ENCODE results near the gene ALDH1A1.

ALDH1A1 gene

DNA sequence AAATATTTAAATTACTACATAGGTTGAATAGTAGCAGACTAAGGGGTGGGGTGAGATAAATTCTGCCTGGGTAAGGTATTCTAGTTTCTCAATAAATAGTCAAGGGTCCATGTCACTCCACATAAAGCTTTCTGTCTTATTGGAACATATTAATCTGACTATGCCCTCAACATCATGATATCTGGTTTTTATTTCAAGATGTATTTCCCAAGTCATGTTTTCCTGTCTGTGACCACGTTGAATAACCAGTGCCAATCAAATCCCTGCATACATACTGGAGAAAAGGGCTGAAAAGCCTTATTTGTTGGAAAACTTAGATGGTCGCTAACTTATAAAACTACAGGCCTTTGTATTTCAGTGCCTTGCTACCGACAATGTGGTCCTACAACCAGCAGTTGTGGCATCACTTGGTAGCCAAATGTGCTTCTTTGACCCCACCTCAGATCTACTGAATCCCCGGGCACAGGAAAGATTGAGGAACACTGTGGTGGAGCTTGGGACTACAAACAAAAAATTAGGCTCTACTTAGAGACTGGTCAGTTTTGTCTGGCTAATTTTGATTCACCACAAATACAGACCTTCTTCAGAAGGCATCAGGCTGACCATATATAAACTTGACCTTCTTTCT is 39.4 kb downstream of the ALDH1A1 start:
- DNase-seq, result no peak

DNA sequence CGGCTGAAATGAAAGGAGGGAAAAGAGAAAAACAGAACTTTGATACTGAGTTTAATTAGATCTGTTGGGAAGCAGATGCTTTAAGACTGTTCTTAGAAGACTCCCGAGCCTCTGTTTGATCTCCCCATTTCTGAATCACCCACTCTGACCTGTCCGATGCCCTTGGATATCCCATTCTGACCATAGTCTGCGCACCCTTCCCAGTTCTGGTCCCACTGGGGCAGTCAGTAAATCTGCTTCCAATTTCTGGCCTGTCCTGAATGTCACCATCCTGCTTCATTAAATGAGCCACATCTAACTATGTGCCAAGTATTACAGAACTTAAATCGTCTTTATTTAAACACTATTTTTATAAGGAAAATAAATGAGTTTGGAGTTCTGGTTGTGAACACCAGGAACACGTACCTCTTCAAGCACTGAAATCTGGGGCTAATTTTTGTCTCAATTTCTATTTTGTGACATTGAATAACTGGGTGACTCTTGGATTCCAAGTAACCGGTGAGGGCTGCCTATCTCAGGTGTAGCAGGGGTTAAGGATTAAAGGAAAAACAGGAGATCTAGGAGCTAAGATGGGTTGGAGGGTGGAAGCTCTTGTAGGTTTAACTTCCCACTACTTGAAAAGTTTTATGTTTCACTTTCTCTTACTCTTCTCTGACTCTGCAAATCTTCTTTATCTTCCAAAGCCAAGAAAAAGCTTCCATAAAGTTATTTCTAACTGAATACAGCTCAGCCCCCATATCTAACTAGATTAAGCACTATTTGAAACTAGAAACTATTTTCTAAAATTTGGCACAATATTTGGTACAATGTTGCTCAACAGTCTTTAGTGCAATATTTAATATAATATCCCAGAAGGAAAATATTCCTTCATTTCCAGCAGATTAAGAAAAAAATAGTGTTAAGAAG is 40.1 kb downstream of the ALDH1A1 start:
- DNase-seq, result no peak

DNA sequence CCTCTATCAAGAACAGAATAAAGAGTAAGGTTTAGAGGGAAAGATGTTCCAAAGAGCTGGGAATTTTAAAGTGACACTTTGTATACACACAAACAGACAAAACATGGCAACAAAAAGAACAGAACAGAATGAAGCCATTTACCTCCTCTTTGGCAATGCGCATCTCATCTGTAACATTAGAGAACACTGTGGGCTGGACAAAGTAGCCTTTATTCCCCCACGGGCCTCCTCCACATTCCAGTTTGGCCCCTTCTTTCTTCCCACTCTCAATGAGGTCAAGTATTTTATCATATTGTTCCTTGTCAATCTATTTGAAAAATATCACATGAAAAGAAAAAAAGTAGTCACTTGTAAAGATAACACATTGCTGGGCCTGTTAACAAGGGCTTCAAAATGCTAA is 41.0 kb downstream of the ALDH1A1 start:
- no peak for DNase-seq

DNA sequence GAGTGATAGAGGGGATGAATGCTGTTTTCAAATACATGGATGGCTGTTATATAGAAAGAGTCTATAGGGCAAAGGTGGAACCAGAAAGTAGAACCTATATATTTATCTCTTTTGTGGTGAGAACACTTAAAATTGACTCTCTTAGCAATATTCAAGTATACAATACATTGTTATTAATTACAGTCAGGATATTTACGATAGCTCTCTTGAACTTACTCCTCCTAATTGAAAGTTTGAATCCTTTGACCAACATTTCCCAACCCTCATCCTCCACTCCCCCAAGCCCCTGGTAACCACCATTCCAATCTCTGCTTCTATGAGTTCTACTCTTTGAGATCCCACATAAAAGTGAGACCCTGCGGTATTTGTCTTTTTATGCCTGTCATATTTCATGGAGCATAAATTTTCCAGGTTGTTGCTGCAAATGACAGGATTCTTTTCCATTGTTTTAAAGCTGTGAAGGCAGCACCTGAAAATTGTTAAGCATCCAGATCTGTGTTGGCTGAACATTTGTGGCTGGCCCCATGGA is 41.5 kb downstream of the ALDH1A1 start:
- DNase-seq, result no peak

DNA sequence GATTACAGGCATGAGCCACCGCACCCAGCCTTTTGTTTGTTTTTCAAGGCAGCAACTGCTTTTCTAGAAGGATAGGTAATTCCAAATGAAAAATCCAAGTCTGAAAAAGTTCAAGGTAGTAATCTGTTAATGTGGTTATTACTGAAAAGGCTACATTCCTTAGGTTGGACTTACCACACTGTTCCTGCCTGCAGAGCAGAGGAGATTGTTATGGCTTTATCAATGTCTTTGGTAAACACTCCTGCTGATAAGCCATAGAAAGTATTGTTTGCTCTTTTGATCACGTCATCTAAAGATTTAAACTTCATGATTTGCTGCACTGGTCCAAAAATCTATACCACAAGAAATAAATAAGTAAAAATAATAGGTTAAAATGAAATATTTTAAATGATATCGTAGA is 43.4 kb downstream of the ALDH1A1 start:
- DNase-seq, result no peak

DNA sequence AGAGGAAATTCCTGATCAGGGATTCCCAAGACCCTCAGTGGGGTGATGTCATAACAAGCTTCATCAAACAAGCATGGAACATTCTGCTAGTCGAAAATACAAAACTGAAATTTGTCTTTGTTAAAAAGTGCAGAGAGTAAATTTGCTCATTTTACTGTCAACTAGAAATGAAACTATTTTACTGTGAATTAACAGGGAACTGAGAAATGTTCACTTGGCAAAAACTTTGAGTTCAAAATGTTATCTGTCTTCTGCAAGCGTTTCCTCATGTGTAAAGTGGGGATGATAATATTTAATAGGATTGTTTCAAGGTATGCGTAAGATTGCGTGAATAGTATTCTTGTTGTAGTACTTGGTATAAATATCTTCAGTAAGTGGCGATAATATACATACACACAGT is 45.4 kb downstream of the ALDH1A1 start:
- no peak for DNase-seq

DNA sequence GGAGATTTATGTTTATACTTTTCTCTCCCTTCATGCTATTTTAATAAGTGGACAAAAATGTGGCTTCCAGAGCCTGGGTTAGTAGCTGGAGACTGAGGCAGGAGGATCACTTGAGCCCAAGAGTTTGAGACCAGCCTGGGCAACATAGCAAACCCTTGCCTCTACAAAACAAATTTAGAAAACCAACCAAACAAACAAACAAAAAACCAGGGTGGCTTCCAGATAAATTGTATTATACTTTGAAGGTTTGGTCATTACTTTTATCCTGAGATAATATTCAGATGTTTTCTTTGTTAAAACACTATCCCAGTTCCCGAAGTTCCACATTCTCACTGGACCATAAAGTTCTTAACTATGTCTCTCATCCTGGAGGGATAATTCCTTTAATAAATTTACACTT is 46.0 kb downstream of the ALDH1A1 start:
- no peak for DNase-seq

DNA sequence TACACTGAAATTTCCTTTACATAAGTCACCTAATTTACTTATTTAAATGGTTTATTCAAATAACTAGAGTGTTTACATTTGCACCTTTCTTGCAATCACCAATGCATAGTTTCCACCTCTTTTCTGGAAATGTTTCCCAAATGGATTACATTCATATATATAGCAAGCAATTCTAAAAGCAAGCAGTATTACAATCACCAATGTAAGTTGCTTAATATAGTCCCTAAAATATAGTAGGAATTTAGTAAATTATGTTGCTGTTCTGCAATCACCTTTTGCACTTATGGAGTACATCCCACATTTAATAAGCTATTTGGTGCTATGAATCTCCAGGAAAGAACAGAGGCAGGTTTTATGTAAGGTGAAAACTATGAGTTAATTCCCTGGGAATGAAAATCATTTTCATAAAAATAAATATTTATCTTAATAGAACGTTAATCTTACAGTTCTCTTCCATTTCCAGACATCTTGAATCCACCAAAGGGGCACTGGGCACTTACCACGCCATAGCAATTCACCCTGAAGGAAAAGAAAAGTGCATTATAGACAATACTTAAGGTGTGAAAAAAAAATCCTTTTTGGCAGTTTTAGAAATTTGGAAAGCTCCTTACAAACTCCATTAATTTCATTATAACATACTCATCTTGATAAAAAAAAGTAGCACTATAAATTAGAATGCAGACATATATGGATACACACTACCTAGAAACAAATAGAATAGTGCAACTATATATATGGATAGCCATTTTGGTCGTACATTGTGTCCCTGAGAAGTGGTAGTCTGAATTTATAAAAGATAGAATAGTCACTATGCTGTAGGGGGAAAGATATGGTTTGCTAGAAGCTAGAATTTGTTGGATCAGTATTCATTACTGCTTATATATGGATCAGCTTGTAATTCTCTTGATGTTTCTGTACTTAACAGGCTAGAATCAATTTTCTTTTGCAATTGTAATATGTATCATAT is 47.1 kb downstream of the ALDH1A1 start:
- DNase-seq, result no peak

DNA sequence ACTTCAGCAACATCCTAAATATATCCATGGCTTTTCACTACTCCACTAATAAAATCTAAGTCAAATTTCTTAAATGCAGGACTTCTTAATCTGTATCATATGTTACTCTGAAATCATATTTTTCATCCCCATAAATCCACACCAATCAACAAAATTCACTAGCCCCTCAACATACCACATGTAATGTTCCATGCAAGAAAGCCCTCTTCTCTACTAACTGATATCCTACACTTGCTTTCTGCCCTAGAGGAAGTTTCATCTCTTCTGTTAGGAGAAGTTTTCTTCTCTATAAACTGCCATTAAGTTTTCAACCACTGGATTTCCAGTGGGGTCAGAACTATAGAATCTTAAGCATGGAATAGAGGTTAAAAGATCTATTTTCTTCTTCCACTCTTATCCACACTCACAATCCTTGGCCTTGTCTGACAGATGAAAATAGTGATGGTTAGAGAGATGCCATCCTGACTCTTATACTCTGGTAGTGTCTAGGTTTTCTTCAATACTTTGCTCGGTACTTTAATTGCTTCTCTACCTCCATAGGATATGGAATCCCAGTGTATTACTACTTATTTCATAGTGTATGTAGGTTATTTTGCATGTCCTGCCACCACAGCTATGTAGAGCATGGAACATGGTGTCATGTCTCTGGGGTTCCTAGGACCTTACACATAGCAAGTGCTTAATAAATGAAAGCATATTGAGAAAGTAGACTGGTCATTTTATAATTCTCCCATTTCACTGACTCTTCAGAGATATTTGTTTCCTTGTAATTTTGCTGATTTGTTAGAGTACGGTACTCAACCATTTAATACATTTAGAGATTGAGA is 48.4 kb downstream of the ALDH1A1 start:
- no peak for DNase-seq

DNA sequence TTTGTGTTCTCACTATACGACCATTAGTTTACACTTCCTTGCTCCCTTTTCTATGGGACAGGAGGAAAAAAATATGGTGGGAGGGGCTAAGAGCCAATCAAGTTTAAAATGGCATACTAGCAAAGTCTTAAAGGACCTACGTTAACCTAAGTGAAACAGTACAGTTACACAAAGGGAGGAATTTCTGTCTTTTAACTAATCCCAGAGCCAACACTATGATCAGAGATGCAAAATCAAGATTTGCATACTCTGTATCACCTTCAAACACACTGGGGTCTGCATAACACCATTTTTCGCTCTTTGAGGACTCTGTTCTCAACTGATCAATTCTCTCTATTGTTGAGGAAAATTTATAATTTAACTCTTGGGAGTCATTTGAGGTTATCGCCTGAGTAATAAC is 49.8 kb downstream of the ALDH1A1 start:
- no peak for DNase-seq

DNA sequence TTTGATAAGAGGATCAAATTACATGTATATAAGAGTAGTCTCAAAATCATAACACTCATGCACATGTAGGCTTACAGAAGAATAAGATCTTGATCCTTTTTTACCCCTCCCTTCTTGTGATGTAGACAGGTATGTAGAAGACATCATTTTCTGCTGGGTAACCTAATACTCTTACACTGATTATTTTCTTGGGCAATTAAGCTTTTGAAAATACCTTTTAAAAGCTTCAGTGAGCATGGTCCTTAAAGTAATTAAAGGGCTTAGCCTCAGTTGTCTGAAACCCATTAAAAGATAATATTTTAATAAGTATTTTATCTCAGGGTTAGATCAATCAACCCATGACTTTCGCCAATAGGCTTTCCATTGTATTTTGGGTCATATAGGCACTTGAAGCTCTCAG is 50.6 kb downstream of the ALDH1A1 start:
- no peak for DNase-seq

DNA sequence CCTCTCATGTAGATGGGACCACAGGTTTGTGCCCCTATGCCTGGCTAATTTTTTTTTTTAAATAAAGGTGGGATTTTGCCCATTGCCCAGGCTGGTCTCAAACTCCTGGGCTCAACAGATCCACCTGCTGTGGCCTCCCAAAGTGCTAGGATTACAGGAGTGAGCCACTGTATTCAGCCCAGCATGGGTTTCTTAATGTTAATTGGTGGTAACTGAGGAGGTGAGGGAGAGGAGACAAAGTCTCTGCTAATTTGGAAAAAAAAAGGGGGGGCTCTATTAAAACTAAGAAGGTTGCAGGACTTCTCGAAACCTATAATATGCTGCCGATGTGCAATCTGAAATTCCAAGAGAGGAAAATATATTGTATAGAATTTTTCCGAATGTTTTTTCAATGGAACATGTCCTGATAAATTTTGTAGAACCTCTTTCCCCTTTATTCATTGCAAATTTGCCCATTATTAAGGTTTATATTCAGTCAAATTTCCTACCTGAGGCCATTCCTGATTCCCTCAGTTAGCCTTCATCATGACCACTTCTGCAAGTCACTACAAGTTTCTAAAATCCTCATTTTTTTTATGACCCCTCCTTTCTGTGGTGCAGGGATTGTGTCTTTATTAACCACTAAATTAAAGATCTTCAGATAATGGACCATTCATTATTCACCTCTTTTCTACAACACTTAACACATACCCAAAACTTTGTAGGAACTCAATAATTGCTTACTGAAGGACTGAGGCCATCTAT is 52.9 kb downstream of the ALDH1A1 start:
- DNase-seq, result no peak

DNA sequence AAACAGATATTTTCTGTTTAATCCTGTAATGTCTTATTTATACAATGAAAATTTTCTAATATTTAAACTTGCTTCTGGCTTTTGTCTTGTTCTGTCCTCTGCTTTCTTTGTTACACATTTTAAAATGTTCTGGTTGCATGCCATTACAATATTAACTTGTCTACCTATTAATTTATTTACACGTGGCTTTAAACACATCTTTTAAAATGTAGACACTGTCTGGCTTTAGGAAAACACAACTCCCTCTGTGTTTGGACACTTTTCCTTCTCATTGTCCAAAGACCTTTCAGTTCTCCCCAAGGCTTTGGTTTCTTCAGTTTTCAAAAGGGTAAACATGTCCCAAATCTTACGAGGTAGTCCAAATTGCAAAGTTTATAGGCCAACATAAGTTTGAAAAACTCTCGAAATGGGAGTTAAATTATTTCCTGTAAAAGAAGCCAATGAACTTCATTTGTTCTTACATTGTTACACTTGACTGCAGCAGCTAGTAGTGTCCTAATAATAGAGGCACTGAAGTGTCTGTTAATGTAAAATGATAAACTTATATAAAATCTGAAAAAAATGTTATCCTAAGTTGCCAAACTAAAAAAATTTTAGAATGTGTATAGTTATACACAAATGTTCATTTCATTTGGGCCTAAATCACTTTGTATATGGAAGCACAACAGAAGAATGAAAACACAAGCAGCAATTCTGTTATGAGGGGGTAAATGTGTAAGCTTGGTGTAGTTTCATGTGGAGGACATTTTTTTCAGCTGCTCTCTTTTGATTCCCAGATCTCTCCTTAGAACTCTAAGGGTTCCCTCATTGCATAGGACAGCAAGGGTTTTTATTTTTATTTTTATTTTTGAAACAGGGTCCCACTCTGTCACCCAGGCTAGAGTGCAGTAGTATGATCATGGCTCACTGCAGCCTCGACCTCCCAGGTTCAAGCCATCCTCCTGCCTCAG is 53.8 kb downstream of the ALDH1A1 start:
- no peak for DNase-seq

DNA sequence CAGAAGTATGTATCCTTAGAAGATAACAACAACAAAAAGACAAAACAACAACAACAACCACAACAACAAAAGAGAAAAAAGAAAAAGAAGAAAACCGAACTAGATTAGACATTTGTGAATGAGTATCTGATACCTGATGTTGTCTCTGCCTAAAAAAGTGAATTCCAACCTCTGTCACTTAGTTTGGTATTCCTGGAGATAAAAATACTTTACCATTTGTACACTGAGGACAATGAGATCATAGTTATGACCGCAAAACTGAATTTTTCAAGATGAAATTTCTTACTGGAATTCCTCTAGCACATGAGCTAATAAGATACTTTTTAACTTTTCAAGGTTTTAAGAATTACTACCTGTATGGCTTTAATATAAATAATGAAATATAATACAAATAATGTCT is 54.5 kb downstream of the ALDH1A1 start:
- DNase-seq, result no peak

DNA sequence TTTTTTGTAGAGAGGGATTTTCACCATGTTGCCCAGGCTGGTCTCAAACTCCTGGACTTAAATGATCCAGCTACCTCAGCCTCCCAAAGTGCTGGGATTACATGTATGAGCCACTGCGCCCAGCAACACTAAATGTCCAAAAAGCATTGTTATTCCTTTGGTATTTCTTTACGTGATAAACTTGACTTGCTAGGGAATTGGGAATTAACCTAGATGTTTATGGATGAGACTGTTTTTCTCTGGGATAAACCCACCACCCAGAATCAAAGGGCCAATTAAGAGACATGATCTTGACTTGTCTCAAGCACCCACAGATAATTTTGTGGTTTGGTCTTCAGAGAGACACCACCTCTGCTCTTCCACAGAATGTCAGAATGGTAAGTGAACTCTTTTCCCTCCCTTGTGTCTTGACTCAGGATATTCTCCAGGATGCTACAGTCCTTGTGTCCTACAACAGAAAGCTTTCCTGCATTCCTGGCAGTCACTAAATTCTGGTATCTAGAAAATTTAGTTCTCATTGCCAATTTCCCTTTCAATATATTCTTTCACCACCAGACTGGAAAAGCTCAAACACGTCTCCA is 55.7 kb downstream of the ALDH1A1 start:
- no peak for DNase-seq

DNA sequence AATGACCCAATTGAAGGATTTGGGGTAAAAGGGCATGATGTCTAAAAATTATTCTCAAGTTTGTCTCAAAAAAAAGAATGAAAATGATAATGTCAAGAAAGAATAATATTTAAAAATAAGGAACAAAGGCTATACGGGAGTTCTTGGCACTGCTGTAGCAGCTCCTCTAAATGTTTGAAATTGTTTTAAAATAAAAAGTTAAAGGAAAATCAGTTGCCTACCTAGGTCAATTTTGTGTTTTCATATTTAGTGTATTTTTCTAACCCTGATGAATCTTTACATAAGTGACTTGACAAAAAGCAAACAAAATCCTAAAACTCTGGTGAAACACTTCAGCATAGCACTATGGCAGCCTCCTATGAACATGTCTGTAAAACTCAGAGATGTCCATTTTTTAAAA is 56.4 kb downstream of the ALDH1A1 start:
- no peak for DNase-seq

DNA sequence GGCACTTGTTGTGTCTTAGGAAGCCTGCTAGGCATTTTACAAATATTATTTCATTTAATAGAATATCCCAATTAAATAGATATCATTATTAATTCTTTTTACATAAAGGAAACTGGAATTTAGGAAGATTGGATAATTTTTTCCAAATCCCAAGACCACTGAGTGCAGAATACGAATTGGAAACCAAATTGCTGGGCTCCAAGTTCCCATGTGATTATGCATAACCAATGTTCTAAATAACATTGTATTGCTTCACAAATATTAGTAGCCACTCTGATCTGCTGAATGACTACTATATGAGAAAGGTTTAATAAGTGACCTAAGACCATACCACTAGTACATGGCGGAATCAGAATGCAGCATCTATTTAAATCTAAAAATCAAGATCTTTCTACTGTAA is 57.7 kb downstream of the ALDH1A1 start:
- no peak for DNase-seq

DNA sequence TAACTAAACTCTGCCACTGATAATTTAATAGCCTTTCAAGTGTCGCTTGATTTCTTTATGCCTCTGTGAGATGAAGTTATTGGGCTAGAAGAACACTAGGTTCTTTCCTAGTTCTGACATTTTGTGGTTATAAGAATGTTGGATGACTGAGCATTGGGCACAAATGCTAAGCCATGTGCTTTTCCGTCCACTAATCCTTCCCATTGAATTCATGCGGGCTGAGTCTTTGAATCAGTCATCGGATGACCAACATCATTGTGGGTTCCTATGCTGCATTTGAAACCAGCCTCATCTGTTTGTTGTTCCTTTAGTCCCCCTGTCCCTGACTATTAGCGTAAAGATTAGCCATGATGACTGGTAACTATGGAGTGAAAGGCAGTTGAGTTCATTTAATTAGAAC is 58.5 kb downstream of the ALDH1A1 start:
- DNase-seq, result no peak

DNA sequence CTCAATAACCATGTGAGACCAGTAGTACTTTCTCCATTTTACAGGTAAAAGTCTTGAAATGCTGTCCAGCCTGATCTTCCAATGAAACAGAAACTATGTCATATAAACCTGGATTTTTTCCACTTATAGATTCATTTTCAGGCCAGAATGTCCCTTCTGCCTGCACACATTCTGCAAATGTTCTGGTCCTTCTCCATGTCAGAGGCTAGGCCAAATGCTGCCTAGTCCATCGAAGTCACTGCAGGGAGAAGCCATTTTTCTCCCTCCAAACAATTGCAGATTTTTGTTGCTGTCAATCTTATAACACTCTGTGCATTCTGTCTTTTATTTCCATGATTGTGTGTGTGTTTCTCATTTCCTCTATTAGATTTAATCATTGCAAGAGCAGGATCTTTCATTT is 59.4 kb downstream of the ALDH1A1 start:
- DNase-seq, result no peak

DNA sequence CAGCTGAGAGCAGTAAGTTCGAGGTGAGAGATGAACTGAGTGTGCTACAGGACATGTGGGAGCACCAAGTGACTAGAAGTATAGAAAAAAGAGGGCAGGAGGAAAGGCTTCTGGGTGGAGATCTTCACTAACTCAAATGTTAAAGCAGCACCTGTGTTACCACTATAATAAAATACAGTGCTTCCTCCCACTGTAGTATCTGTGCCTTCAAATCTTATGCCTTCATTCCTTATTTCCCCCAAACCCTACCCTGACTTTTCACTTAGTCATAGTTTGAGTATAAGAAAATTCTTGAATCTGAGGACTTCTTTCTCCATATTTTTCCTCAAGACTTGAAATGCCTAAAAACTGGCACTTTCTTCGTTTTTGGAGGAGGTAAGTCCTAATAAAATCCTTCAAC is 61.8 kb downstream of the ALDH1A1 start:
- no peak for DNase-seq
